CD4-positive, alpha-beta T cell treated with Interleukin-17A for 4 hours (primary cell): ENCODE measurements around the gene PKD2L2.
"Not testable (repeated sequence)": the region's sequence is repeated elsewhere in the genome, so short reads cannot be mapped to it uniquely, and the experiment has no call there.

ENCODE experiments used
- DNase-seq: peaks from one replicate; pipeline ENCODE4 v3.0.0-alpha.2; 2020; ENCODE audit warnings: mixed read lengths

Gene PKD2L2

DNA sequence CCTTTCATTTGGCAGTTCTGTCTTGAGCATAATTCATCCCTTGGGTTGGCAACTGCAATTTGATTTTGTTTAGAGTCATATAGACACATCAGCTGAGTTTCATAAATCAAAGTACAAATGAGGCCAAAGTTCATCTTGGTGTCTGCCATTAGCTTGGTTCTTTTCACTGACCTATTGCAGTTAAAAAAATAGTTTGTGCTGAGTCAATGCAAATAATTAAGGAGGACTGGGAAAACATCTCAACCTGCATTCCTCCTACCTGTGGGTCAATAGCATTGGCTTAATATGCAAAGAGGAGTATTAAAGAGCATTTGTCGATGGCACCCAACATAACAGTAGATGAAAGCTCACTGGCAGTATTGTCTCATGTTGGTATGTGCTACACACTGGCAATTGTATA, 1.6 kb downstream of the PKD2L2 start:
- DNase-seq: no peak

DNA sequence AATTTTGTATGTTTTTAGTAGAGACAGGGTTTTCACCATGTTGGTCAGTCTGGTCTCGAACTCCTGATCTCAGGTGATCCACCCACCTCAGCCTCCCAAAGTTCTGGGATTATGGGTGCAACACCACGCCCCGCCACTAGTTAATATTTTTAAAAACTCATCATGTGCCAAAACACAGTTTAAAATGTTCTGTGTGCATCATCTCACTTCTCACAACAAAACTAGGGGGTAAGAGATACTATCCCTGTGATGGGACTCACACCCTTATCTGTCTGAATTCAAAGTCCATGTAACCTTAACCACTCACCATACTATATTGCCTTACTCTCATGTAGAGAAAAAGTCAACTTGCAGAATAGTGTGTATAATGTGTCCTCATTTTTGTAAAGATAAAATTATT, 2.6 kb downstream of the PKD2L2 start:
- DNase-seq: no peak

DNA sequence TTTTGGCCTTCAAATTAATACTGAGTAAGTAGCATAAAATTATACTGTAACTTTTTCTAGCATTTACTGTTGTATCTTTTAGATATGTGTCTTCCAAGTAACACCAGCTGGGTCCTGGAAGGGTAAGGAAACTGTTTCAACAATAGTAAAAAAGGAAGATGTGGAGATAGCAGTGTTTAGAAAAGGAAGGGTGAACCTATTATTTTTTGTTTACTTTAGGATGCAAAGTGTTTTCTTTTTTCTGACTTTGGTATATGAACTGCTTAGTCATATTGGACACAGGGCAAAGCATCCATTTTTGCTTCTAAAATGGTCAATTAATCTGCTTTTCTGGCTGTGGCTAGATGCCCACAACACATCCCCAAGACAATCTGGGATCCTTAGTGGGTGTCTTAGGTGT, 5.3 kb downstream of the PKD2L2 start:
- DNase-seq: no peak

DNA sequence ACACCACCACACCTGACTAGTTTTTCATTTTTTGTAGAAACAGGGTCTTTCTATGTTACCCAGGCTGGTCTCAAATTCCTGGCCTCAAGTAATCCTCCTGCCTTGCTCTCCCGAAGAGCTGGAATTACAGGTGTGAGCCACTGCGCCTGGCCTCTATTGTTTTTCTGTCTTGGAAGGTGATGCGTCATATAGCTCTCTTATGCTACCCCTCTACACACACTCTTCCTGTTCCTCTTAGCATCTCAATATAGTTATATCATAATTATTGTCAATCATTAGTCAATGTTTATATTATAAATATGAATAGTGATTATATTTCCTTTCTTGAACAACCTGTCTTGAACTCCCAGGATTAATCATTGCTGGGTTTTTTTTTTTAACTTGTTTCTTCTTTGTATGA, 7.3 kb downstream of the PKD2L2 start:
- no peak for DNase-seq

DNA sequence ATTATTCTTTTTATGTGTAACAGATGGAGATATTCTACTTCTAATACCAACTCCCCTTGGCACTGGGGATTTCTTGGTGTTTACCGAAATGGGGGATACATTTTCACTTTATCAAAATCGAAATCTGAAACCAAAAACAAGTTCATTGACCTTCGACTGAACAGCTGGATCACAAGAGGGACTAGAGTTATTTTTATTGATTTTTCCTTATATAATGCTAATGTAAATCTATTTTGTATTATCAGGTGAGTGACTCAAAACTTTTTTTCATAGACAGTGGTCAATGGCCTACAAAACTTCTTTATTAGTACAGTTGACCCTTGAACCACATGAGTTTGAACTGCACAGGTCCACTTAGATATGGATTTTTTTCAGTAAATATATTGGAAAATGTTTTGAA, 10.2 kb downstream of the PKD2L2 start:
- DNase-seq: no peak

DNA sequence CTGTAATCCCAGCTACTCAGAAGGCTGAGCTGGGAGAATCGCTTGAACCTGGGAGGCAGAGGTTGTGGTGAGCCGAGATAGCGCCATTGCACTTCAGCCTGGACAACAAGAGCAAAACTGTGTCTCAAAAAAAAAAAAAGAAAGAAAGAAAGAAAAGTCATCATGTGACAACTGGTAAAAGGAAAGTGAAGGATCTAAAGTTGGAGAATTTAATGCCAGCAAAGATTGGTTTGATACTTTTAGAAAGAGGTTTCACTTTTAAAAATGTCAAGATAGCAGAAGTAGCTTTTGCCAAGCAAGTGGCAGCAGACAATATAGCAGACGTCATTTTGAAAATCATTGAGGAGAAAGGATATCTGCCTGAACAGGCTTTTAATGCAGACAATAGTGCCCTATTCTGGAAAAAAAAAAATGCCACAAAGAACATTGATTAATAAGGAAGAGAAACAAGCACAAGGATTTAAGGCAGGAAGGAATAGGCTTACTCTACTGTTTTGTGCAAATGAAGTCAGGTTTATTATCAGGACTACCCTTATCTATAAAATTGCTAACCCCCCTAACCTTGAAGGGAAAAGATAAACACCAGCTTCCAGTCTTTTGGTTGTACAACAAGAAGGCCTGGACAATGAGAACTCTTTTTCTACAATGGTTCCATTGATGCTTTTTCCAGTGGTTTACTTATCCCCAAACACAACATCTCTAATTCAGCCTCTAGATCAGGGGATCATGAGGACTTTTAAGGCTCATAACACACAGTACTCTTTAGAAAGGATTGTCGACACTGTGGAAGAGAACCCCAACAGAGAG, 12.0 kb downstream of the PKD2L2 start:
- DNase-seq: no peak

DNA sequence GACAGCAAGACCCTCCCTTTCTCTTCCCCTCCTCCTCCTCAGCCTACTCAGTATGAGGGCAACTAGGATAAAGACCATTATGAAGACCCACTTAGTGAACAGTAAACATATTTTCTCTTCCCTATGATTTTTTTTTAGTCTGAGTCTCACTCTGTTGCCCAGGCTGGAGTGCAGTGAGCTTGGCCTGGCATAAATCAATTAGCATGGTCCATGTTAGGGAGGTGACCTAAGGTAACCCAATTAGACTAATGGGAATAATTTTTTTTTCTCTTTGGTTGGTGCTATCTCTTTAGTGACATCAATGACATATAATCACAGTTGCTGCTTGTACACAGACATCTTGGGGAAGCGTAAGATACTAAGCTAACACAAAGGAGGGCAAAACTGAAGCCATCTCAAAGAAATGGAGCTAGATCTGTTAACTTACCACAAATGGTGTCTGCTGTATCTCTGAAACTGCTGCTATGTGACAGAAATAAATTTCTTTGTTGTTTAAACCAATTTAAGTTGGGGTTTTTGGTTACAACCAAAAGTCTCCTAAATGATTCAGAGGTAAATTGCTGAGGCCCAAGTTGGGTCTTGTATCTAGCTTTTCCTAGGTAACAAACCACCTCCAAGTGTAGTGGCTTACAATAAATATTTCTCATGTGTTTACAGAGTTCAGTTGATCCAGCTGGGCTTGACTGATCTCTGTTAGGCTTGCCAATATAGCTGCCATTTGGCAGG, 13.3 kb downstream of the PKD2L2 start:
- no peak for DNase-seq

DNA sequence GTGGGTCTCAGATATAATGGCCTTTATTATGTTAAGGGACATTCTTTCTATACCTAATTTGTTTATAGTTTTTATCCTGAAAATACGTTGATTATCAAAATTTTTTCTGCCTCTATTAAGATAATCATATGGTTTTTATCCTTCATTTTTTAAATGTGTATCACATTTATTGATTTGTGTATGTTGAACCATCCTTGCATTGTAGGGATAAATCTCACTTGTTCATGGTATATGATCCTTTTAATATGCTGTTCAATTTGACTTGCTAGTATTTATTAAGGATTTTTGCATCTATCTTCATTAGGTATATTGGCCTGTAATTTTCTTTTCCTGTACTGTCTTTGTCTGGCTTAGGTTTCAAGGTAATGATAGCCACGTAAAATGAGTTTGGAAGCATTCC, 25.5 kb downstream of the PKD2L2 start:
- DNase-seq: no peak

DNA sequence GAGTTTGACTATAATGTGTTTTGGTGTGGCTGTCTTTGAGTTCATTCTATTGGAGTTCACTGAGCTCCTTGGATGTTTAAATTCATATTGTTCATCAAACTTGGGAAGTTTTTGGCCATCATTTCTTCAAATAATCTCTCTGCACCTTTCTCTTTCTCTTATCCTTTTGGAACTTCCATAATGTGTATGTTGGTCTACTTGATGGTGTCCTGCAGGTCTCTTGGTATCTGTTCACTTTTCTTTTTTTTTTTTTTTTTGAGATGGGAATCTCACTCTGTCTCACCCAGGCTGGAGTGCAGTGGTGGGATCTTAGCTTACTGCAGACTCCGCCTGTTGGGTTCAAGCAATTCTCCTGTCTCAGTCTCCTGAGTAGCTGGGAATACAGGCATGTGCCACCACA, 27.7 kb downstream of the PKD2L2 start:
- DNase-seq: no peak

DNA sequence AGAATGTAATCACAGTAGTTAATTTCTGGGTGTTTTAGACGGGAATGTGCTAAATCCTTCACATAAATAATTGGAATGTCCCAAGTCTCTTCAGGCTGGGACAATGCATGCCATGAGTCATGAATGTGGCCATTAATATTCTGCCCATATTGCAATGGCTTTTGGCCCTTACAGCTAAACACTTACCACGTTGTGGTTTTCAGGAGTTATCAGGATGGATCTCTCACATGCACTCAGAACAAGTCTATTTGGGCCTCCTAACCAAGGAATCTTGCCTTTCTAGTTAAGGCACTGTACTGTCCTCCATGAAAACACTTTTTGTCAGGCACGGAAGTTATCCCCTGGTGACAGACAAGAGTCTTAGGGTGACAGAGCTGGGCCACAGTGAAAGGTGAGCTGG, 32.7 kb downstream of the PKD2L2 start:
- DNase-seq: no peak

DNA sequence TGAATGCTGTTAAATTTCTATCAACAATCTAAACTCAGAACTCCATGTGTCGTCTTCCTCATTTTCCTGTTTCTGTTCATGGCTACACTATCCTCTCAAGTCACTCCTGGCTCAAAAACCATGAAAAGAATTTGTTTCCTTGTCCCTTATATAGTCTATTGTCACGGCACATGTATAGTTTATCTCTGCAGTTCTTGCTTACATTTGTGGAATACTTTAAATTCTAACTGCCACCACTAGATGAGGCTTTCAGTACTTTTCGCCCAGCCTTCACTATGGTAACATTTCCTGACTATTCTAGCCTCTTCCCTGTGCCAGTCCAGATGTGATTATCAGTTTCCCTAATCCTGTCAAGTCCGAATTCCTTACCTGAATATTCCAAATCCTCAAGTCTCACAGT, 34.6 kb downstream of the PKD2L2 start:
- no peak for DNase-seq

DNA sequence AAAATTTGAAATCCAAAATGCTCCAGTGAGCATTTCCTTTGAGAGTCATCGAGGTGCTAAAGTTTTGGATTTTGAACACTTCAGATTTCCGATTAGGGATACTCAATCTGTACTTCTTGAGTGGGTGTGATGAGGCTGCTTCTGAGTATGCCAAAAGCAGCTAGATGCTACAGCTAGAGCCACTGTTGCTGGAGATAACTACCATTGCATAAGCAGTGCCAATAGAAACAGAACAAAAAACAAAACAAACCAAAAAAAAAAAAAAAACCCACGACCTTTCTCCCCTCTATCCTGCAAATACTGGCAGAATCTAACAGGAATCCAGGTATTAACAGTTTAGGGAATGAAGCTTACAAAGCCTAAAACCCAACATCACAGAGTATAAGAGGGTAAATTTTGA, 43.5 kb downstream of the PKD2L2 start:
- no peak for DNase-seq

DNA sequence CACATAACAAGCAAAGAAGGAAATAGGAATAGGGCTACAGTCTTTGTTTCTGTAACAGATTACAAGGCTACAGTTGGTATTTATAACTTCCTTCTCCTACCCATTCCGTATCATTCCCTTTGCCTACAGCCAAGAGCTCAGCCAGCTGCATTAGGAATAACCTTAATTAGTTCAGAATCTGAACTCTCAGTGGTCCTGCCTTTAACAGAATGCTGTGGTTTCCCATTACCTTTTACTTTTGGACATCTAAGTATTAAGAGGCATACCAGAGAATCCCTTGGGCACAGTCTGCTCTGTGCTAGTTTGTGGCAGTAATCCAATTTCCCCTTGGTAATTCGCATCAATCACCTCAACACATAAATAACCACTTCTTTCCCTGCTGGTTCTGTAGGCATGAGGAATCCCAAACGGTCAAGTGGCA, 44.2 kb downstream of the PKD2L2 start:
- DNase-seq: no peak

DNA sequence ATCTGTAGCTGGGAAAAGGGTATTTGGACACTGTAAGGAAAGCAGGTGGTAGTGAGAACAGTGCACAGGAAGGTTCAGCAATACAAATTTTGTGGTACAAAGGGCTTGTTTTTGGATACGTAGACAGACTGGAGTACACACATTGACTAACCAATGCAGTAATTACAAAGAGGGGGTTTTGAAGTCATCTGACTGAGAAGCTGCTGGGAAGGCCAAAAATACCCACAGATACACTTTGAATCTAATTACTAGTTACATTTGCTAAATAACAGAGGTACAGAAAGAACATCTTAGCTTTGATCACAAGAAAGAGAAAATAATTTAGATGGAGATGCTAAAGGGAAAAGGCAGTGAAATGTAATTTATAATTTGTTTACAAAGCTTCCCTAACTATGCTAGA, 45.9 kb downstream of the PKD2L2 start:
- no peak for DNase-seq

DNA sequence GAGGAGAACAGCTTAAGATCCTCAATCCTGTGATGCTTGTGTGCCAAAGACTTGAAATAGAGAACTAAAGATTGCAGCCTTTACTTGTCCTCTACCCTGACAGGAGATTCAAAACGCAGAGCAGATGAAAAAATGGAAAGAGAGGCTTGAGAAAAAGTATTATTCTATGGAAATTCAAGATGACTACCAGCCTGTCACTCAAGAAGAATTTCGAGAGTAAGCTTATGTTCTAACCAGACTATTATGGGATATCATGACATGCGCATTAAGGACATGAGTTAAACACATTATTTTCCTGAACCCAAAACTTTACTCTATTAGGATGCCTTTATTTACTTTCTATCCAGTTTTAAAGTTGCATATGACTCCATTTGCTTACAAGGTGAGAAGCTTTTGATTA, 46.4 kb downstream of the PKD2L2 start:
- no peak for DNase-seq

DNA sequence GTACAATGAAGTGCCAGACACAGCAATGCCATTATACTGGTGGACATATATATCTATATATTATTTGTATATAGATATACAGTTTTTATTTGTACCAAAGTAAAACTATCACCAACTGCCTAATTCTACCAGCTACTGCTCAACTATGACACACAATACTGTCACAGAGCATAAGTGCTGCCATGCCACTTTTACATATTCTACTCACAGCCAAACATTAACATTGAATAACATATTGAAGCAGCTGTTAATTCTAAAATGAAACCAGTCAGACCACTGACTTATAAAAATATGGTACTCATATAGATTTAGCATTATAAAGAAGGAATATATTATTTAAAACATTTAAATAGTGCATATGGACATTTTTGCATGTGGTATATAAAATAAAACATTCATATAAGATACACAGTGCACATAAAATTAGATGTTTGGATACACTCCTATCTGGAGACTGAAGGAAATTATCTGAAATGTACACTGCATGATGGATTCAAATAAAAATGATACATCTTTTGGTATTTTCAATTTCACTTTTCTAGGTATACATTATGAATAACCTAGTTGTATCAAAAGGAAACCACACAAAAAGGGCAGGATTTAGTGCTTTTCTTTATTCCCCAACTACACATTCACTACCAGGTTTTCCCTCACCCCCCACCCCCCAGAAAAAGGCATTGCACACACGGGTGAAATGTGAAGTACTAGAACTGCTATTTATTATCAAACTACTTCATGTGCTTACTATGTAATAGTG, 48.9 kb downstream of the PKD2L2 start:
- no peak for DNase-seq

DNA sequence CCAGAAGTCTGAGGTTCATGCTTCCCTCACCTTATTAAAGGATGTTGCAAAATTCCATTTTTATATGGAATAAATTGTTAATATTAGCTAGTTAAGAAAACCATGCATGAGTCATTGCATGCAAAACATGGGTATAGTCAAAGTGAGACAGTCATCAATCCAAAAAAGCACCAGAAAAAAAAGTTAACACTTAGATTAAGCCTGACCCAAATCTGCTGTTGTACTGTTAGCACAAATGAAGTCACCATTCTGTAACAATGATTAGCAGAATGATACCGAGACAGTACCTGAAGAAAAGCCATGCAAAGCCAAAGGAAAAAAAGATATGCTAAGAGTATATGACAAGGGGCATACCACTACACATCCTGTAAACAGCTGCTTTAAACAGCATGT, 49.5 kb downstream of the PKD2L2 start:
- DNase-seq: no peak

DNA sequence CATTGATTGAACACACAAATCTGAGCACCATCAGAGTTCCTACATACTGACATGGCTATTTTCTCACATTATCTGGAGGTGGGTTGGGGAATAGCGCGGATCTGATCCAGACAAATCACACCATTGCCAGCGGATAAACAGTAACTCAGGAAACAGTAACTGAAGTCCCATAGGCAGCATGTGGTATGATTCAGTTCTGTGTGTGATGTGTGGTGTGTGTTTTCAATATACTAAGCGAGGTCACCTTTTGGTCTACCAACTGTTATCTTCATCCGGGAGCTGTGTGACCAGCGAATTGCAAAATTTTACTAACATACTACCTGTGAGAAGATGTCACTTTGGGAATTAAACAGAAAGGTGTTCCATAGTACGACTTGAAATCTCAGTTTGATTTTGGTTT, 50.1 kb downstream of the PKD2L2 start:
- no peak for DNase-seq

DNA sequence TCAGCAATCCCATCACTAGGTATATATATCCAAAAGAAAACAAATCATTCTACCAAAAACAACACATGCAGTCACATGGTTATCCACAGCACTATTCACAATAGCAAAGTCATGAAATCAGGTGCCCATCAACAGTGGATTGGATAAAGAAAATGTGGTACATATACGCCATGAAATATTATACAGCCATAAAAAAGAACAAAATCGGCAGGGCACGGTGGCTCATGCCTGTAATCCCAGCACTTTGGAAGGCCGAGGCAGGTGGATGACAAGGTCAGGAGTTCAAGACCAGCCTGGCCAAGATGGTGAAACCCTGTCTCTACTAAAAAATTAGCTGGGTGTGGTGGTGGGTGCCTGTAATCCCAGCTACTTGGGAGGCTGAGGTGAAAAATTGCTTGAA, 55.0 kb downstream of the PKD2L2 start:
- not testable (repeated sequence) for DNase-seq

DNA sequence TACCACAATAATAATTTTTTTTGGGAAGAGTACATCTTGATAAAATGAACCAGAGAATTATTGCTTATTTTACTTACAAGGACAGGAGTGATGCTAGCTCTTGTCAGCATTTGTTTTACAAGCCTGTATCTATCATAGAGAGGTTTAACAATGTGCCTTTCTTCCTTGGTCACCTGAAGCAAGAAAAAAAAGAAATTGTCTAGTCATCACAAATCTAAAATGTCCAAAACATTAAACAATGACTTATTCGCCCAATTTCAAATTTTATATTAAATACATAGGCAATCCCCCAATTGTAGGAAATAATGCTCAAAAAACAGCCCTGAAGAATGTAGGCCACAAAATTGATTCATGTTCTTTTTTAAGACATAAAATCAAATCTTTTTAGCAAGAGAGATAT, 56.6 kb downstream of the PKD2L2 start:
- no peak for DNase-seq

DNA sequence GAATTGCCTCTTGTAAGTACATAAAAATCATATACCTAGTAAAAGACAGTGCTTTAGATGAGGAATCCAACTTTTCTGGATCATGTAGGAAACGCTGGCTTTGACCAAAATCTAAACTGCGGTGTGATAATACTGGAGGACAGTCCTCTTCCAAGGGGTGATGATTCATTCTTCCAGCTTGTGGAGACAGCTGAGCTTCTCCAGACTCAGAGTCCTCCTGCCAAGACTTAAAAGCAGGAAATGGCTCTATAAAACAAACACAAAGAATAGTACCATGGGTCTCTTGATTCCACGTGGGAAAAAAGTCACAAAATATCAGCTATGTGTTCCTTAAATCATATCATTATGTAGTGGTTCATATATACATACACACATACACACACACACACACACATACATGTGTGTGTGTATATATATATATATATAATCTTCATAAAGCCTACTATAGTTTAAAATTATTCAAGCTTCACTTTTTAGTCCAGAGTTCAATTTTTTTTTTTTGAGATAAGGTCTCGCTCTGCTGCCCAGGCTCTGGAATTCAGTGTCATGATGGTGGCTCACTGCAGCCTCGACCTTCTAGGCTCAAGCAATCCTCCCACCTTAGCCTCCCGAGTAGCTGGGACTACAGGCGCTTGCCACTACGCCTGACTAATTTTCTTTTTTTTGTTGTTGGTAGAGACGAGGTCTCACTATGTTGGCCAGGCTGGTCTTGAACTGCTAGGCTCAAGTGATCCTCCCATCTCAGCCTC, 65.0 kb downstream of the PKD2L2 start:
- DNase-seq: no peak

DNA sequence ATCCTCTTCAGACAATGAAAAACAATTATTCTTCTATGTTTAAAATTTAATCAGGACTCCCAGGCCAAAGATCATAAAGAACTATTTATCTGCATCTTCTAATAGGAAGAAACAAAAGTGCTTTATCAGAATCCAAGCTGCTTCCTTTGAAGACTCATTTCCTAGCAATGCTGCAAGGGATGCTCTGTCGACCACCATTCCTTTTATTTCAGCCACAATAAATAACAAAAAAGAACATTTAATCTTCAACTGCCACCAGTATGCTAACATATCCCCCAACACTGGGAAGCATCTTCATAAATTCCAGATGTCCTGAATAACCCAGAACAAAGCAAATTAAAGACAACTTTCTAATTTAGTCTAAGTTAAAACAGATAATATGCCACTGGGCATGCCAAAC, 68.7 kb downstream of the PKD2L2 start:
- no peak for DNase-seq

DNA sequence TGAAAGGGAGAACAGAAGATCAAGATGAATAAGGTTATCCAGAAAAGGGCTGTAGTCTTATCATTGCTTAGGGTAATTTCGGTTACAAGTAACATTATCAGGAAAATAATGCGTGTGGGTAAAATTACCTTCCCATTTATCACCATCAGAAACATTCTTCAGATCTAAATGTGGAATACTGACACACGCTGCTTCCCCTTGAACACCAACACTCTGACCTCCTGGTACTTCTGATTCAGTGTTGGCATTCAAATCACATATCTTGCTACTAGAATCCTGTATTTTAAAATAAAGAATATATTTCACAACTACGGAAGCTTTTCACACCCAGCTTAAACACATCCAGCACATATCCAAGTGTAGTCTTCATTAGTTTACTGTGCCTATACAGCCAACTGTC, 70.2 kb downstream of the PKD2L2 start:
- no peak for DNase-seq
